NCI-H146 treated with DMSO at 0.1 percent for 48 hours (cell line): ENCODE data around the gene USP7.

Experiments used
- DNase-seq: peaks from one replicate; lab custom pipeline; 2025; ENCODE audit not compliant: unreplicated experiment; lab: John Stamatoyannopoulos, UW

Gene USP7

GRCh38 chr16:8864480-8865110 is 99.1 kb downstream of the USP7 start:
- no peak for DNase-seq

DNA sequence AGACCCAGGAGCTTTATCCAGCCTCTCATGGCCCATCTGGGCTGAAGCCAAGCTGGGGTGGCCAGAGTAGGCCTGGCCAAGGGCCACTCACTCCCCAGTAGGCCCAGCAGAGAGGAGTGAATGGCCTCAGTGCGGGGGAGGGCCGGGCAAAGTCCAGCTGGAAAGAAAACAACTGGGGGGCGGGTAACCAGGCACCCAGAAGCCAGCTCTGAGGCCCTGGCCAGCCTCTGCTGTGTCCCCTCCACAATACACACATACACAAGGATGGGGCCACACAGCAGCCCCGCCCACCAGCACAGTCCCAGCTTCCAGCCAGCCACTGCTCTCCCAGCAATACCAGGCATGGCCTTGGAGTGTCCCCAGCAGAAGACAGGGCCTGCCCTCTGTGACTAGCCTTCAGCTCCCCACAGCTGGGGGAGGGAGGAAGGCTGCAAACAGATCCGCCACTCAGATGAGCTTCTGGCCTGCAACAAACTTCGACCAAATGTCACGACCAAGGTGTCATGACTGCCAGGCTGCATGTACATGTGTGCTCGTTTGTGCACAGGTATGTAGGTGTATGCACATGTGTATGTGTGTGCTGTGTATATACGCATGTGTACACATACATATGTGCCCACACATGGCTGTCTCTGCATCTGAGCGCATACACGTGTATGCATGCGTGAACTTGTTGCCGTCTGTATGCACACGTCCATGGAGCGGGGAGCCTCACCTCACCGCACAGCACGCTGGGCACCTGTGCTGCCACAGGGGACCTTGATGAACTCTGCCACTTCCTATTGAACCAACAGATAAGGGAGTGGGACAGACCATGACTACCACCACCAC is 99.9 kb downstream of the USP7 start:
- no peak for DNase-seq

- no peak for DNase-seq
Measured at GRCh38 chr16:8862309-8863130, 101.2 kb downstream of the USP7 start.

- no peak for DNase-seq
Measured at GRCh38 chr16:8861563-8862308, 102.0 kb downstream of the USP7 start.

GRCh38 chr16:8859913-8860881 is 103.5 kb downstream of the USP7 start:
- DNase-seq: no peak

DNA sequence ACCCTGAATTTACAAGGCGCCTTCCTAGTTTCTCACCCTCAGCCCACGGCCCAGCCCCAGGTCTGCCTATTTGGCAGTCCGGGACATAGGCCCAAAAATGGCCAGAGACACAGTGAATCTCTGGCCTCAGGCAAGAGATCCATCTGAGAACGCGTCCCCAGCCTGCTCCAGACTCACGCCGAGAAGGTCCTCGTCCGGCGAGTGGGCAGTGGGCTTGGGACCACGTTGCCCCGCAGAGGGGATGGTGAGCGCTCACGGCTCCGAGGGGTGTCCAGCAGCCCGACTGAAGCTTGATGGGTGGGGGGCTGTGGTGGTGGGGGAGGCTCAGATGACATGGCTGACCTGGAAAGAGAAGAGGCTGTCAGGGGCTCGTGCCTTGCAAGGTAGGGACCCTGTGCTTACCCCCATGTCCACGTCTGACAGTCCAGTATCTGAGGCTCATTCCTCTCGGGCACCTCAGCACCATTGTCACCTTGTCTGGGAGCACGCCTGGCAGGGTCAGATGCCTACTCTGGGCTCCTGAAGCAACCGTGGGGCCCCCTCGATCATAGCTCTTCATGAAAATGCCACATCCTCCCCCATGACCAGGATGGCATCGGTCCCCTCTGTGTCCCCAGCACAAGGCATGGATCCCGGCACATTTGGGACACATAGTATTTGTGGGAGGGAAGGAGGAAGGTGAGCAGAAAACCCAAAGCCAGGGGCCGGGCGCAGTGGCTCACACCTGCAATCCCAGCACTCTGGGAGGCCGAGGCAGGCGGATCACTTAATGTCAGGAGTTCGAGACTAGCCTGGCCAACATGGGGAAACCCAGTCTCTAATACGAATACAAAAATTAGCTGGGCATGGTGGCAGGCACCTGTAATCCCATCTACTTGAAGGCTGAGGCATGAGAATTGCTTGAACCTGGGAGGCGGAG is 104.5 kb downstream of the USP7 start:
- no peak for DNase-seq

GRCh38 chr16:8855972-8856371 is 107.7 kb downstream of the USP7 start:
- no peak for DNase-seq

DNA sequence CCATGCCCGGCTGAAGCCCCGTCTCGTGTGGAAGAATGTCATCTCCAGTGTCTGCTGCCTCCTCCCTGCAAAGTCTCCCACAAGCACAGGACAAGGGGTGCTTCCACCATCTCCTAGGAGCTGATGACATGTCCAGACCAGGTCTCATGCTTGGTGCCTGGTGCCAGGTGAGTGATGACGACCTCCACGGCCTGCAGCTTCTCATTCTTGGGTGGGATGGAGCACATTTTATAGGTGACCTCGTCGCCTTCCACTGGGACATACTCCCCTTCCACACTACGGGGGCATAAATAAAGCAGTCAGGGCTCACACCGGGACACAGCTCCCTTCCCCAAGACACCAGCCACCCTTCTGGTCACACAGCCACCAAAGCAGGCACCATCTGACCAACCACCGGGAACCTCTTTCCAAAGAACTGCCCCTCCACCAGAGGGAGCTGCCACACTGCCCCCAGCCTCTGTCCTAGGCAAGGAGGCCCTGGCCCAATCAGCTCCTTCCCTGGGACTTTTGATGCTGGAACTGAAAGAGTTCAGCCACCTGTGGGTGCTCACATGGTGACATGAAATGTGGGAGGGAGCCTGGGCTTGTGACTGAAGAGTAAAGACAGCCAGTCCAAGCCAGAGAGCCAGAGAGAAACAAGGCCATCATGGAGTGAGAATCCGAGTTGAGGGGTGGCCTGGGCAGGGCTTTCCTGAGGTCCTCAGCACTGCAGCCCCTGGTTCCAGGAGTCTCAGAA is 108.5 kb downstream of the USP7 start:
- DNase-seq: no peak

GRCh38 chr16:8854298-8854948 is 109.3 kb downstream of the USP7 start:
- DNase-seq: no peak

DNA sequence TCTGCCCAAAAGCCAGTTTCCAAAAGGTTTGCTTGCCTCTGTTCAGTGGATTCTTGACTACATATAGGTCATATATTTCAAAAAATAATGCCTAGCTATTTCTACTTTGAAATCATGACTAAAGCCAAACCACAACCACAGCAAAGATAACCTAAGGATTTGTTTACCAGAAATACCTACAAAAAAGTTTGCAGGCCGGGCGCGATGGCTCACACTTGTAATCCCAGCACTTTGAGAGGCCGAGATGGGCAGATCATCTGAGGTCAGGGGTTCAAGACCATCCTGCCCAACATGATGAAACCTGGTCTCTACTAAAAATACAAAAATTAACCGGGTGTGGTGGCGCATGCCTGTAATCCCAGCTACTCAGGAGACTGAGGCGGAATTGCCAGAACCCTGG is 110.1 kb downstream of the USP7 start:
- DNase-seq: no peak

- DNase-seq: no peak
Measured at GRCh38 chr16:8853150-8853549, 110.6 kb downstream of the USP7 start.

DNA sequence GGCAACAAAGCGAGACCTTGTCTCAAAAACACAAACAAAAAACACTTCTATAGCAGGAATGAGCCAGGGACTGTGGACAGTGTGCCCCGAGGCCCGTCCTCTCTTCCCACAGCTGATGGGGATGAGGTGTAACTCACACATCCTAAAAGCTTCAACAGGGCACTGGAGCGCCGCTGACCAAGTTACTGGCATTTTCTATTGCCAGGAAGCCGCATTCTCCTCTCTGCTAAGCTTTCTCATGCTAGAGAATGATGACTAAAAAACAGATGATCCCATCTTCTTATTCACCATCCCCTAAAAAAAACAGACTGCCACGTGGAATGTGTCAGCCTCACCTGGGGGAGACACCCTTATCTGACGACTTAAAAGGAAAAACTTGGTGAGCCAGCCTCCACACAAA is 111.2 kb downstream of the USP7 start:
- no peak for DNase-seq

- DNase-seq: no peak
Measured at GRCh38 chr16:8851761-8852403, 111.8 kb downstream of the USP7 start.

- no peak for DNase-seq
Measured at GRCh38 chr16:8850279-8850885, 113.3 kb downstream of the USP7 start.

- no peak for DNase-seq
Measured at GRCh38 chr16:8849411-8850011, 114.2 kb downstream of the USP7 start.

- no peak for DNase-seq
Measured at GRCh38 chr16:8848939-8849391, 114.7 kb downstream of the USP7 start.
